GM21423 (cell line): ENCODE results near the gene MET.

ENCODE experiments used
- ATAC-seq: cut with Tn5 transposase; IDR thresholded peaks from one replicate; pipeline ENCODE4 v1.9.1; 2021; ENCODE audit warnings: mild to moderate bottlenecking, moderate library complexity; ENCODE audit not compliant: unreplicated experiment

Gene MET

DNA sequence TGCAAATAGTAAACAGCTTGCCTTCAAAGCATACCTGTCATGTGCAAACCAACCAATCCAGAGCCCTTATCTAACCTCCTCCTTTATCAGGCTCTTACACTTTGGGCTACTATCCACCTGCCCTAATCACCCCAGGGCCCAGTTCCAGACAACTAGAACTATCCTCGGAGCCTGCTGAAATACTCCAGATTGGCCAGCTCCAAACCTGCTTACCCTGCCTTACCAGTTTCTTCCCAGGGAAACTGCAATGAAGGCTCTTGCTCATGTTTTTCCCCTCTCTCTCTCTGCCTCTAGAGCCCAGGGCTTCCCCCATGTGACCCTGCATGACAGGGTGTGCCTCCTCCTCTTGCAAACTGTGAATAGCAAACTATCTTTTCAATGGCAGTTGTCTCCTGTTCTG is 109.0 kb downstream of the MET start:
- ATAC-seq = no peak

DNA sequence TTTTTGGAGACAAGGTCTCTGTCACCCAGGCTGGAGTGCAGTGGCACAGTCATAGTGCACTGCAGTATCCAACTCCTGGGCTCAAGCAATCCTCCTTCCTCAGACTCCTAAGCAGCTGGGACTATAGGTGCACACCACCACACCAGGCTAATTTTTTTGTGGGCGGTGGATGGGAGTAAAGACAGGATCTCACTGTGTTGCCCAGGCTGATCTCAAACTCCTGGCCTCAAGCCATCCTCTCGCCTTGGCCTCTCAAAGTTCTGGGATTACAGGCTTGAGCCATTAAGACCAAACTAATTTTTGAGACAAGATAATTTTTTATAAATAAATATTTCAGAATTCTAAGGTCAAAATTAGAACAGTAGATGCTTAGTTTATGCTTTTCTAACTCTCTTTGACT is 109.6 kb downstream of the MET start:
- ATAC-seq = no peak

DNA sequence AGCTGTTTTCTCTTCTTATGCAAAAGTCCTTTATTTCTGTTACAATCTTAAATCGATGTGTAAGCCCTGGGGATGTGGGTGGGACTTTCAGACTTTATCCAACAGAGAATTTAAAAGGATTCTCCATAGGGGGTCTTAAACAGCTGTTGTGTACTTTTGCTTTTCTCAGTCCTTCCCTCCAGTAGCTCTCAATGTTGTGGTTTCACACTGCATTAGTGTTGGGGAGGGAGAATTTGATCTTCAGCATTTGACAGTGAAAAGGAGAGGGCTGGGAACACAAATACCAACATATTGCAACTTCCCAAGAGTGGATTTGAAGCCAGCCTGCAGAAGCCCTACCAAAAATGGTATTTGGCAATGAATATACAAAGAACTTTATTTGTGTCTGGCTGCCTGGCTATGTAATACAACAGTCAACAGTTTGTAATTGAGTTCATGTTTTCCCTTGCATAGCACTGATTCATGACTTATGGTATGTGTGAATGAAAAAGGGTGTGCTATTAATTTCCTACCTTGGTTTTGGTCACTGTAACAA is 110.2 kb downstream of the MET start:
- no peak for ATAC-seq

DNA sequence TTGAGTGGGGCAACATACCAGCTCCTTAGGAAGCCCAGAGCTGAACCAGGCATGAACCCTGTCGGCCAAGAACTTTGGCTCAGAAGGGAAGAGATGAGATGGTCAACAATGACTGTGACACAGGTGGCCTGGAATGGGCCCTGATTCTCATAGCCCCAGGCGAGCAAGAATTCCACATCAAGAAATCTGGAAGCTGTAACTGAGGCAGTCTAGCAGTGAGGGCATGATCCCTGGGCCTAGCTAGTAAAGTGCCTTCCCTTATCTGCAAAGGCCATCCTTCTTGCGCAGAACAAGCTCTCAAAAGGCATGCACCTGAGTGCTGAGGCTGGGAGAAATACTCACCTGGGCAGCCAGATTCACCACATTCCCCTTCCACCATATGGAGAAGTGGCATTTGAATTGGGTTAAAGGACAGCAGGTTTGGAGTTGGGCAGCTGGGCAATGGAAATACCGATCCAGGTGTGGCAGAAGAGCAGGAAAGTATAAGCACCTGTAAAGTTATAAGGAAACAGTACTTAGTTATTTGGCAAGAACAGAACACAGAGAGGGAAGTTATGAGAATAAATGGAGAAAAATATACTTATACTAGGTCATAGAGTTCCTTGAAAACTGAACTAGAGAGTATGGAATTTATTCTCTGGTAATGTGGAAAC is 111.8 kb downstream of the MET start:
- ATAC-seq = no peak

DNA sequence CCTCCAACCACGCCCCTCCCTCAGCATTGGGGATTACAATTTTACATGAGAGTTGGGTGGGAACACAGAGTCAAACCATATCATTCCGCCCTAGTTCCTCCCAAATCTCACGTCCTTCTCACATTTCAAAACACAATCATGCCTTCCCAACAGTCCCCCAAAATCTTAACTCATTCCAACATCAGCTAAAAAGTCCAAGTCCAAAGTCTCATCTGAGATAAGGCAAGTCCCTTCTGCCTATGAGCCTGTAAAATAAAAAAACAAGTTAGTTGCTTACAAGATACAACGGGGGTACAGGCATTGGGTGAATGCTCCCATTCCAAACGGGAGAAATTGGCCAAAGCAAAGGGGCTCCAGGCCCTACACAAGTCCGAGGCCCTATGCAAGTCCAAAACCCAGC is 112.7 kb downstream of the MET start:
- no peak for ATAC-seq

DNA sequence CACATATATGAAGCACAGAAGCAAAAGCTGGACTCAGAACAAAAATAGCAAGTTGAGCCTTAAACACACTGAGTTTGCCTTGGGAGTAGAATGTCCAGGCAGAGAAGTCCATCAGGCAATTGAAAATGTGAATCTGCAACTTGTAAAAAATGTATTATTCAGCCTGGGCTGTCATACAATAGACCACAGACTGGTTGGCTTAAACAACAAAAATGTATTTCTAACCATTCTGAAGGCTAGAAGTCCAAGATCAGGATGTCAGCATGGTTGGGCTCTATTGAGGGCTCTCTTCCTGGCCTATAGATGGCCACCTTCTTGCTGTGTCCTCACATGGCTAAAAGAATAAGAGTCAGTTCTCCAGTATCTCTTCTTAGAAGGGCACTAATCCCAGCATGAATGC is 113.8 kb downstream of the MET start:
- no peak for ATAC-seq

DNA sequence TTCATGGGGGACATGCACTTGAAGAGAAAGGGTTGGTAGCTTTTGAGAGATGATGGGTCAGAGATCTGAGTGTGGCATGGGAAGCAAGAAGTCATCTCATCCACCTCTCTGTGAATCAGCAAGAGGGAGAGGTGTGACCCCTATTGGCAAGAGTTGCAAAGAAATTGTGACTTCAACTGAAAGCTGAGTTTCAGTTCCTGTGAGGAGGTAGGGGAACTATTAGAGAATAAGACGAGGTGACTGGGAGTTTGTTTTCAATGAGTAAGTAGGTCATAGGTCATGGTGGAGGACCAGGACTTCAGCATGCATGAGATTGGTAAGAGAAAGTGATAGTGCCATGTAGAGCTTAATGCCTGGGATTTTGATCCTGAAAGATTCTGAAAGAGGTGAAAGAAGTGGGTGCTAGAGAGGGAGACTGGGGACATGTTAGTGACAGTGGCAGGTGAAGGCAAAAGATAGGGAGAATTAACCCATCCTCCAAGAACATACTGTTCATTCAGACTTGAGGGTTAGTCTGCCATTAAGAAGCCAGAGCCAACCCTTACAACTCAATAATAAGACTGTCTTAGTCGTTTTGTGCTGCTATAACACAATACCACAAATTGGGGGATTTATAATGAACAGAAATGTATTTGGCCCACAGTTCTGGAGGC is 114.9 kb downstream of the MET start:
- ATAC-seq = peak; percentile 99

DNA sequence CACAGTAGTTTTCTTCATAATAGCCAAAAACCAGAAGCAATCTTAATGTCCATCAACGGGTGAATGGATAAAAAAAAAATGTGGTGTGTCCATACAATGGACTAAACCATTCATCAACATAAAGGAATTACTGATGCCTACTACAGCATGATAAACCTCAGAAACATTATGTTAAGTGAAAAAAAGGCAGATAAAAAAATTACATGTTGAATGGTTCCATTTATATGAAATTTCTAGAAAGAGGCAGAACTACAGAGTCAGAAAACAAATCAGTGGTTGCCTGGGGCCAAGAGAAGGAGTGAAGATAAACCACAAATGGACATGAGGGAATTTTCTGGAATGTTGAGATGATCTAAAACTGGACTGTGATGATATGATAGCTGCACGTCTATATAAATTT is 115.9 kb downstream of the MET start:
- no peak for ATAC-seq

DNA sequence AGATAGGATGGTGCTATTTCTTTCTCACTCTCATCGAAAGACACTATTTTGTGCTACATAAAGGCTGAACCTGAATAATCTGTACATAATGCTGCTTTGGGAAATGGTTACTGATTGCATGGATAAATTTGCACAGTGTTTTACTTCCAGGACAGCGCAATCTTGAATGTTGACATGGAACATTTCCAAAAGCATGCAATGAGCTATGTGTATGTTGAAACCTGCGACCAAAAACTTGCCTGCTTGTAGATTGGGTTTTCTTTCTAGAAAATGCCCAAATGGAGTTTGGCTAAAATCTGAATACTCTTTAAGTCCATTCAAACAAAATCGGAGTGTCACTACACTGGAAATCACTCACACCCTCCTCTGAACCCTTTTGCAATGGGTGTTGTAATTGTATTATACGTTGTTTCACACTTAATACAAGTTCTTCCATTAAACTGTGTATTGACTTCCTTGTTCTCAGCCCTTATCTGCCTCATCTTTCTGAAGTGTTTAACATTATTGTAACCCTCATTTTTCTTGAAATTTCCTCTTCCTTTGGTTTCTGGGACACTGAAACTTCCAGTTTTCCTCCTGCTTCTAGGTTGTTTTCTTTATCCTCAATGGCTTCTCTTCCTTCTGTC is 116.7 kb downstream of the MET start:
- ATAC-seq = no peak

DNA sequence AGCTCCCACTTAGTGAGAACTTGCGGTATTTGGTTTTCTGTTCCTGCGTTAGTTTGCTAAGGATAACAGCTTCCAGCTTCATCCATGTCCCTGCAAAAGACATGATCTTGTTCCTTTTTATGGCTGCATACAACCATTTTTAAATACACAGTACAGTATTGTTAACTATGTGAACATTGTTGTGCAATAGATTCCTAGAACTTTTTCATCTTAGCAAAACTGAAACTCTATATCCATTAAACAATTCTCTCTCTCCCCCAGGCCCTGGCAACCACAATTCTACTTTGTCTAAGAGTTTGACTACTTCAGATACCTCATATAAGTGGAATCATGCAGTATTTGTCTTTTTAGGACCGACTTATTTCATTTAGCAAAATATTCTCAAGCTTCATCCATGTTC is 118.0 kb downstream of the MET start:
- ATAC-seq = no peak

DNA sequence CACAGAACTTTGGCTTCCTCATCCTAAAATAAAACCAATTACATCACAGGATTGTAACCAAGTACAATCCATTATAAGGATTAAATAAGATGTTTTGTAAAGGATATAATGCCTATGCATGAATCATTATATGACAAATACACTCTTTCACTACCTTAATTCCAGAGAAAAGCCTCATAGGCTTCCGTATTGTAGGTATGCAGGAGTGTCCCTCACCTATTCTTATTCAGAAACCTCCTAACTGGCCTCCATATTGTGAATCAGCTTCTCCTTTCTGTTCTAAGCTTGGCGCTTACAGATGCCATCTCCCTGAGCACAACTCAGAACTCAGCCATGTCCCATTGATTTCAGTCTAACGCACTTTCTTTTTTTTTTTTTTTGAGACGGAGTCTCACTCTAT is 120.8 kb downstream of the MET start:
- ATAC-seq = no peak

DNA sequence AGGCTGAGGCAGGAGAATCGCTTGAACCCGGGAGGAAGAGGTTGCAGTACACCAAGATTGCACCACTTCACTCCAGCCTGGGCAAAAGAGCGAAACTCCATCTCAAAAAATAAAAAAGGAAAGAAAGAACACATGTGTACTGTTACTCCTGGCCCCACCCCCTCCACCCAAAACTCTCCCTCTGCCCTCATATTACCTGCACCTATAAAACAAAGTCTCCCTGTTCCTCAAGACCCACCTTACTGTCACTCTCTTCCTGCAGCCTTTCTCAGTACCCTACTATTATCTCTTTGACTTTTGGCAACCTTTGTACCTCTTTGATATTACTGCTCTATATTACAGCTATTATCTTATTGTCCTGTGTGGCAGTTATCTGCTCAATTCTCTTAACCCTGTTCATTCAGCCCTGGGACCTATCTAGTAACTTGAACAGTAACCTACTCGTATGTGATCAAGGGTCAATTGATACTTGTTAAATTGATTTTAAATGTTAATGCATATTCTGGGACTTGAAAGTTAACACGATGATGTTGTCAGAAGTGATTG is 121.9 kb downstream of the MET start:
- ATAC-seq = no peak

DNA sequence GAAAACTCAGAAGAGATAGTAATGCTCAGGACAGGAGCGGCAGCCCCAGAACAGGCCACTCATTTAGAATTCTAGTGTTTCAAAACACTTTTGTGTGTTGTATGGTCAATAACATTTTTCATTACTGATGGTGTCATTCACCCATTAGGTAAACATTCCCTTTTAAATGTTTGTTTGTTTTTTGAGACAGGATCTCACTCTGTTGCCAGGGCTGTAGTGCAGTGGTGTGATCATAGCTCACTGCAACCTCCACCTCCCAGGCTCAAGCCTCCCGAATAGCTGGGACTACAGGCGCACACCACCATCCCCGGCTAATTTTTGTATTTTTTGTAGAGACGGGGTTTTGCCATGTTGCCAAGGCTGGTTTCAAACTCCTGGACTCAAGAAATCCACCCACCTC is 124.5 kb downstream of the MET start:
- no peak for ATAC-seq

DNA sequence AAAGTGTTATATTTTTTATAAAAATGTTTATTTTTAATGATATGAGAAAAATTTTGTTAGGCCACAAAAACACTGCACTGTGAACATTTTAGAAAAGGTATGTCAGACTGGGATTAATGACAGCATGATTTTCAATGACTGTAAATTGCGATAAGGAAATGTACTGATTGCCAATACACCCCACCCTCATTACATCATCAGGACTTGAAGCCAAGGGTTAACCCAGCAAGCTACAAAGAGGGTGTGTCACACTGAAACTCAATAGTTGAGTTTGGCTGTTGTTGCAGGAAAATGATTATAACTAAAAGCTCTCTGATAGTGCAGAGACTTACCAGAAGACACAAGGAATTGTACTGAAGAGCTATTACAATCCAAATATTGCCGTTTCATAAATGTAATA is 125.6 kb downstream of the MET start:
- ATAC-seq = no peak

DNA sequence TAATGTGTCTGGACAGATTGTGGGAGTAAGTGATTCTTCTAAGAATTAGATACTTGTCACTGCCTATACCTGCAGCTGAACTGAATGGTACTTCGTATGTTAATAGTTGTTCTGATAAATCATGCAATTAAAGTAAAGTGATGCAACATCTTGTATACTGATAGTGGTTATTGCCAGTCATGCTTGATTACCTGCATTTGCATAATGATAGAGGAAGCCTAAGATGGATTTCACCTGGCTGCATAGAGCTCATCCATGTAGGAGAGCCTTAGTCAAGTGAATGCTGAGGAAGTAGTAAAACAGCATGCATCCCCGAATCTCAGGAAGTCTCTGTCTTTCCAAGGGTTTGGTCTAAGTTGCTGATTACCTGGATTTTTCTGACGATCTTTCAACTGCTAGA is 126.2 kb downstream of the MET start:
- no peak for ATAC-seq

DNA sequence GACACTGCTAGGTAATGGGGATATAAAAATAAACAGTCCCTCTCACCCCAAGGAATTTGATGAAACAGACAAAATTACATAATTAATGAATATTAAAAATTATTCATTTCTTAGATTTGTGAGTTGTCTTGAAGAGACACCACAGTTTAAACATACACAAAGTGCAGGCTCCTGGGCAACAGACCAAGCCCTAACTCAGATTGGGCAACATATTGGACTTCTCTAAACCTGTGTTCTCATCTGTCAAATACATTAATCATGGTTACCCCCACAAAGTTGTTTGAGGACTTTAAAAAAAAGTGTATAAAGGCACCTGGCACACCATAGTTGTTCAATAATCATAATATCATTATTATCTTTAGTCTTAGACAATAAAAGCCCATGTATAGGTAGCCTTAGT is 127.9 kb downstream of the MET start:
- no peak for ATAC-seq

DNA sequence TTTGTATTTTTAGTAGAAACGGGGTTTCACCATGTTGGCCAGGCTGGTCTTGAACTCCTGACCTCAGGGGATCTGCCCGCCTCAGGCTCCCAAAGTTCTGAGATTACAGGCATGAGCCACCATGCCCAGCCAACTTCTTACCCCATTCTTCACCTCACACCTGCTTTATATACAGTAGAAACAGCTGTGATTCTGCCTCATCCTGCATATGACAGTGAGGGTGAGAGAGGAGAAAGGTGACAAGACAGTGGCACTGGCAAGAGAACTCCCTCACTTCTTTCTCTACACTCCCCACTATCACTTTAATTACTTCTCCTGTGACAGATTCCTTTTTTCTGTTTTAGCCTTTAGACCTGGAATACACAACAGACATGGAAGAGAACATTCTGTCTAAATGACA is 128.6 kb downstream of the MET start:
- ATAC-seq = no peak

DNA sequence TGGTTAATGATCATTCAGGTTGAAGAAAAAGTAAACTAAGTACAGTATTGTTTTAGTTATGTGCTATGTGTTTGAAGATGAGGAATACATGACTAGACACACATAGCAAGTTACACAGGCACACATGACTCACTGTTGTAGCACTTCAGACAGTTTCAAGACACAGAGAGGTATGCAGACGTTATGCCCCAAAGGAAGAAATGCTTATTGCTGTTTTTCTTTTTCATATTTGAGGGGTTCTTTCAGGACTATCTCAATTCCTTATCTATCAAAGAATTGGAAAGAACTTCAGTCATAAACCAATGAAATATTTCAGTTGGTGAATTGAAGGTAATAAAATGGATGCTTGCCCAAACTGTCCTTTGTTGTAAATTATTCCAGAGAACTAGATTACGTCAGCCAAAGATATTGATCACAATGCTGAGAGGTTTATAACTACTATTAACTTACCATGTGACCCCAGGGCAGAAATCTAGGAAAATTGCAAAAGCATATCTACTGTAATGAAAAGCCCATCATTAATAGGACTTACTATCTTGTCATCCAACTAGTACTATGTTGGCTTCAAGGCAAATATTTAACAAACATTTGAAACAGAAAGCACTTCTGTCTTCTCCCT is 129.2 kb downstream of the MET start:
- no peak for ATAC-seq

DNA sequence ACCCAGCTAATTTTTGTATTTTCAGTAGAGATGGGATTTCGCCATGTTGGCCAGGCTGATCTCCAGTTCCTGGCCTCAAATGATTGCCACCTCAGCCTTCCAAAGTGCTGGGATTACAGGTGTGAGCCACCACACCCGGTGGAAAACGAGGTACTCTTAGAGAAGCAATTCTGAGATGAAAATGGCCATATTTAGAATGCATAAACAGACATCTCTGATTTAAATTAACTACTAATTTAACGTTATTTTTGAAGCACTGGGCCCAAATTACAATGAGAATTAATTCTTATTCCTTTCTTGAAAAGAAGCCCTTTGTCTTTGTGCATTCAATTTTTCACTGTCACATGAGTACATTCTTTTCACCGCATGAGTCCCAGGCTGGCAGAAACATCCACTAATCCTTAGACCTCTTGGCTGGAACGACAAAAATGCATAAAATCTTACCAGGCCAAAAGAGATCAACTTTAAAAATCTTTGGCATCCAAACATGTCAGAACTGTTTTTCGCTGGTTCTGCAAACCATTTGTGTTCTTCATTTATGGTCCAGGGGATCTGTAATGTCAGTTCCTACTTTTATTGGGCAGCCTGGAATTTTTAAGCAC is 130.2 kb downstream of the MET start:
- no peak for ATAC-seq

DNA sequence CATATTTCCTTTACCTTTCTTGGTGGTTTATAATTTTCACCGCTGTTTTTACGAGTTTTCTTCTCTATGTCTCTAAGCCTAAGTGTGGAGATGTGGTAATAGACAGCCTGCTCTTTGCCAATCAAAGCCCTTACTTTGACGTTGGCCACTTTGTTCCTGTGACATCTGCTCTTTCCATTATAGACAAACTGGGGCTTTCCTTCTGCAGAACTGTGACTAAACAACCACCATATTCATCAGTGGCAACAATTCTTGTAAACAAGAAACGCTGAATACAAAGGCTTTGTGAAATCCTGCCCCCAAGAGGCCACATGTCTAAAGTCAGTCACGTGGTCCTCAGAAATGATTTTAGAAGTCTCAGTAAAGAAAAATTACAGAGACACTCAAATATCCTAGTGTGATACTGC is 130.8 kb downstream of the MET start:
- peak; percentile 74 for ATAC-seq

DNA sequence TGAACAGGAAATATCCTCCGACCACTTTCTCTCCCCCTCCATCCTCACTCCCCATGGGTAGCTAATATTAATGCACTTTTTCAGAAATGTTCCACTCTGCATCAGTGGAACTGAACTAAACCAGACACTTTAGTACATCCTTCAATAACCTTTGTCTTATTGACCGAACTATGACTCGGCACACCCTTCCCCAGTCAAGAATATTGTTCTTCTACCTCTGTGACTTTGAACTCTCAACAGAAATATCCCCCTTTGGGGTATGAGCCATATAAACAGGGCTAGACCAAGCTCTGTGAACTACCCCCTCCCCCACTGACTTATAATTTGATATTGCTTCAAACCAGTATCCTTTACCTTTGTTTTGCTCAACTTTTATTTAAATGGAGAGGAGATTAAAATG is 132.5 kb downstream of the MET start:
- no peak for ATAC-seq
